ENCODE results near the gene EPHB2. TPM values are rescaled to one million over a fixed set of nuclear protein-coding genes. Genes with fewer than 3 reads are reported as not detected.
A peak's percentile ranks its signal among the peaks of the same experiment; 100 is the strongest.

The EPHB2 gene
- total RNA-seq, 2 donors from 2014 or later = not detected

DNA sequence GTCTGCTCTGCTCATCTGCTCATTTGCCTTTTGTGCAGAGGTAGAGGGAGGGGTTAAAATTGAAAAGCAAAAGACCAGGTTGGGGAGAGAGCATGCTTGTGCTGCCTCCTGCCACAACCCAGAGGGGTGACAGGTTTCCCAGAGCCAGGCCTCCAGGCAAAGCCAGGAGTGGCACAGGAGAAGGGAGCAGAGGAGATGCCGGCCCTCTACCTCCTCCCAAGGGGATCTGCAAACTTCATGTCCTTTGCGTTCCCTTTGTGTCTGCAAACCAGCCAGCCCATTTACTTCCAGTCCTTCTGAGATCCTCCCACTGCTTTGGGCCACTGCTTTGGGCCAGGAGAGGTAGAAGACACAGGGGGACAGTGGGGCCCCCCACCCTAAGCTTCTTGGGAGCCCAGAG is 67.8 kb downstream of the EPHB2 start:
- H3K27ac Mint-ChIP-seq = no peak overlapping the region
- no peaks in the 10 kb centered on the region for H3K36me3 Mint-ChIP-seq
- DNase-seq (ENCODE audit: low spot score in 2 of 2) (no peak), ATAC-seq (no peak)
- H3K9me3 Mint-ChIP-seq = no peaks in the 10 kb centered on the region

DNA sequence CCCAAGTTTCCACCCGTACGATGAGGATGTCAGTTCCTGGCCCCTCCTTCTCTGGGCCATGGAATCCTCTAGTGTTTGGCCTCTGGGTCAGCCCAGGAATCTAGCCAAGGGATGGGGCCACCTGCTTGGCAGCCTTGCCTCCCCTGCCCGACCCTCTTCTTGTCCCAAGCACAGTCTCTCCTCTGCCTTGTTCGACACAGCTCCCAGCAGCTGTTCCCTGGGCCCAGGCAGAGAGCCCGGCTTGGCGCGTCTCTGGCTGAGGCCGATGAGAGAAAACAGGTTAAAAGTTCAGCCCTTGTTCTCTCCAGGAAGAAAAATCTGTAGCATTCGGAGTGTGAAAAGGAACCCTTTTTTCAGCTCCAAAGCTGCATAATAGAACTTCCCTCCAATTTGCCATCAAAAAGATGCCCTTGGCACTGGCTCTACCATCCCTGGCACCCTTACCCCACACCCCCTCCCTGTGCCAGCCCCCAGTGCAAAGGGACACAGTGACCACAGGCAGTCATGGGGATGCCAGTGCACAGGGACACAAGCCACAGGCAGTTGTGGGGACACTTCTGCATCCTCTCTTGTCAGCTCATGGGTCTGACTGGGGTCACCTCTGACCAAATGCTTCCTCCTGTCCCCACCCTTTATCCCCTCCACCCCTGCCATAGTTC is 68.4 kb downstream of the EPHB2 start:
- Mint-ChIP-seq H3K27ac (no peak overlapping the region), H3K9me3 (no peaks in the 10 kb centered on the region), H3K36me3 (no peaks in the 10 kb centered on the region)
- DNase-seq (ENCODE audit: low spot score in 2 of 2) = no peak
- ATAC-seq = no peak

DNA sequence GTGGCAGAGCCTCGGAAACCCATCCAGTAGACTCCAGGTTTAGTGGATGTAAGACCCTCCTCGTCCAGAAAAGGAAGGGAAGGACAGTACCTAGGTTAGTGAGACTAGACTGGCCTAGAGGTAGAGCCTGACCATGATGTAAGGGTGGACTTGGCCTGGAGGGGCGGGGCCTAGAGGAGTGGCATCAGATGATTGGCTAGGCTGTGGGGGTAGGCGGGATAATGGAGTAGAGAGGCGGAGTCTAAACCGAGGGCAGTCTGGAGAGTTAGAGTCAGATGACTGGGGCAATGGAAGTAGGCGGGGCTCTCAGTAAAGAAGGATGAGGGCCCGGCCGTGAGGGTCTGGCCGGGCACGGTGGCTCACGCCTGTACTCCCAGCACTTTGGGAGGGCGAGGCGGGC is 70.1 kb downstream of the EPHB2 start:
- ATAC-seq = peak in 1 of 2 donors; percentile 38
- DNase-seq (ENCODE audit: low spot score in 2 of 2) = no peak
- H3K9me3 Mint-ChIP-seq = no peaks in the 10 kb centered on the region
- H3K36me3 Mint-ChIP-seq = no peaks in the 10 kb centered on the region
- H3K27ac Mint-ChIP-seq = no peak overlapping the region

DNA sequence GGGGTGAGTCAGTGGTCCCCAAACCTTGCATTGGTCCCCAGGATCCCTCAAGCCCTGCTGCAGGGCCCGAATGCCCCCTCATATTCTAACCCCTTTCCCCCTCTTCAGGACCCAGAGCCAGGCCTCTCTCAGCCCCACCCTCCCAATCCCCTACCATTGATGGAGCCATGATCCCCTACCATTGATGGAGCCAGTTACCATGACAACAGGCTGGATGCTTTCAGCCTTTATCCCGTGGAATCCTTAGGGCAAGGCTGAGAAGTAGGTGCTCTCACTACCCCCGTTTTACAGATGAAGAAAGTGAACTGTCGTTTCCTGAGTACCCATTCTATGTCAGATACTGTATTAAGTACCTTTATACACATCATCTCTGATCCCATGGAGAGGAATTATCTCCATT is 70.8 kb downstream of the EPHB2 start:
- H3K36me3 Mint-ChIP-seq = no peaks in the 10 kb centered on the region
- DNase-seq (ENCODE audit: low spot score in 2 of 2) = no peak
- H3K9me3 Mint-ChIP-seq = no peaks in the 10 kb centered on the region
- ATAC-seq = no peak
- H3K27ac Mint-ChIP-seq = no peak overlapping the region

DNA sequence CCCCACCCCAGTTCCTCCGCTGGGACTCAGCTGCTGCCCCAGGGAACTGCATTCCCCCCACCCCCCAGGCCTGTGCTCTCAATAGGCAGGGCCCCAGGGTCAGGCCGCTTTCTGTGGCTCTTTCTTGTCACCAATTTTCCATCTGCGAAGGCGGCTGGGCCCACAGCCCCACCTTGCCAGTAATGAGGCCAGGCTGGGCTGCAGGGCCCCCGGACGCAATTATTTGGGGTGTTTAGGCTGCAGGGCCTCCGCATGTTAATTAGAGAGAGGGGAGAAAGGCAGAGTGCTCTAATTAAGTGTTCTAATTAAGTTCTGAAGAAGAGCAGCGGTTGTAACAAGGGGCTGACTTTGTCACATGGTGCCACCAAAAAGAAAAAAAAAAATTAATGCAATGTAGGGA is 71.8 kb downstream of the EPHB2 start:
- ATAC-seq = no peak
- Mint-ChIP-seq H3K36me3 (no peaks in the 10 kb centered on the region), H3K27ac (no peak overlapping the region), H3K9me3 (no peaks in the 10 kb centered on the region)
- no peak for DNase-seq (ENCODE audit: low spot score in 2 of 2)

DNA sequence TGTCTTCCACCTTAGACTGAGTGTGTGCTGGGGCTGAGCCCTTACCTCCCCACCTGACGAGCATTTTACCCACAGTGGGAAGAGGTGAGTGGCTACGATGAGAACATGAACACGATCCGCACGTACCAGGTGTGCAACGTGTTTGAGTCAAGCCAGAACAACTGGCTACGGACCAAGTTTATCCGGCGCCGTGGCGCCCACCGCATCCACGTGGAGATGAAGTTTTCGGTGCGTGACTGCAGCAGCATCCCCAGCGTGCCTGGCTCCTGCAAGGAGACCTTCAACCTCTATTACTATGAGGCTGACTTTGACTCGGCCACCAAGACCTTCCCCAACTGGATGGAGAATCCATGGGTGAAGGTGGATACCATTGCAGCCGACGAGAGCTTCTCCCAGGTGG is 73.7 kb downstream of the EPHB2 start:
- no peak overlapping the region for H3K27ac Mint-ChIP-seq
- no peak for DNase-seq (ENCODE audit: low spot score in 2 of 2)
- no peaks in the 10 kb centered on the region for H3K9me3 Mint-ChIP-seq
- H3K36me3 Mint-ChIP-seq = no peaks in the 10 kb centered on the region
- ATAC-seq = no peak

DNA sequence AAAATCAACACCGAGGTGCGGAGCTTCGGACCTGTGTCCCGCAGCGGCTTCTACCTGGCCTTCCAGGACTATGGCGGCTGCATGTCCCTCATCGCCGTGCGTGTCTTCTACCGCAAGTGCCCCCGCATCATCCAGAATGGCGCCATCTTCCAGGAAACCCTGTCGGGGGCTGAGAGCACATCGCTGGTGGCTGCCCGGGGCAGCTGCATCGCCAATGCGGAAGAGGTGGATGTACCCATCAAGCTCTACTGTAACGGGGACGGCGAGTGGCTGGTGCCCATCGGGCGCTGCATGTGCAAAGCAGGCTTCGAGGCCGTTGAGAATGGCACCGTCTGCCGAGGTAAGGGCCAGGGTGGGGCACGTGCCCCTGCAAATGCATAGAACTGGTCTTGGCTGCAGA is 74.1 kb downstream of the EPHB2 start:
- no peaks in the 10 kb centered on the region for H3K36me3 Mint-ChIP-seq
- H3K27ac Mint-ChIP-seq = no peak overlapping the region
- DNase-seq (ENCODE audit: low spot score in 2 of 2) (no peak), ATAC-seq (no peak)
- H3K9me3 Mint-ChIP-seq = no peaks in the 10 kb centered on the region

DNA sequence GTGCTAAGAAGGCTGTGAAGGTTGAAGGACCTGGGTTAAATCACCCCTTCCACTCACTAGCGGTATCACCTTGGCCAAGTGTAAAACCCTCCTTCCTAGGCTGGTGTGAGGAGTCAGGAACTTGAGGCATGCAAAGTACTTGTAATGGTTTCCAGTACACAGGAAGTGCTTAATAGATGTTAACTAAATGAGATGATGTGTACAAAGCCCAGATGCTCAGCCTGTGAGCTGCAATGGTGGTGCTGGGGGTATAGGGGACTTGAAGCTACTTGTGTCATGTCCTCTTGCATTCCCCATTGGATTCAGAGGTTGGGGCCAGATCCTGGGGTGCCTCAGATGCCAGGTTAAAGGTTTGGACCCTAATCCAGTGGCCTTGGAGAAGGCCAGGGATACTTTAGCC is 75.5 kb downstream of the EPHB2 start:
- no peaks in the 10 kb centered on the region for H3K9me3 Mint-ChIP-seq
- DNase-seq (ENCODE audit: low spot score in 2 of 2) (no peak), ATAC-seq (no peak)
- no peaks in the 10 kb centered on the region for H3K36me3 Mint-ChIP-seq
- H3K27ac Mint-ChIP-seq = no peak overlapping the region

DNA sequence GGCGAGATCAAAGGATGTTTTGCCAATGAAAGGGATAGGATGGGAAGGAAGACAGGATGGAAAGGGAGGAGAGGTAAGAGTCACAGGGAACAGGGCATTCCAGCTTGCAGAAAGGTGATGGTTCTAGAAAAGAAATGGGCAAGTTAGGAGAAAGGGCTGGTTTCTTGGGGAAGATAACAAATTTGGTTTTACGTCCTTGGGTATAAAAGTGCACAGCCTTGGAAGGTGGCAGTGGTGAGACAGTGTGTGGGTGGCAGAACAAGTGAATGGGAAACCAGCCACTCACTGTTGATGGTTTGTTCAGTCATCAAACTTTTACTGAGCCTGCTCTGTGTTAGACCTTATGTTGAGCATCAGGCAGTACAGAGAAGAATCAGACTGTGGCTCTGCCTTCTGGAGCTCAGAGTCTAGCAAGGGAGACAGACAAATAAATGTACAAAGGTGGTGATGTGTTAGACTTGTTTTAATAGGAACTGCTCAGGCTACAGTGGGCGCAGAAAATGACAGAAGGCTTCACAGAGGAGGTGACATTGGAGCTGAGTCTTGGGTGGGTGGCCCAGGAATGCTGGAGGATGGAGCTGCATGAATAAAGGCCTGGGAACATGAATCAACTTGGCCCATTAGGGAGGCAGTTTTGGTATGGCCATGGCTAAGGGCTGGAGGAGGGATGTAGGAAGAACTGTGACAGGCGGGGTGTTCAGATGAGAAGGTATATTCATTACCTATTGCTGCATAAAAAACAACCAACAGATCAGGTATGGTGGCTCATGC is 76.3 kb downstream of the EPHB2 start:
- no peak for ATAC-seq
- Mint-ChIP-seq H3K9me3 (no peaks in the 10 kb centered on the region), H3K27ac (no peak overlapping the region), H3K36me3 (no peaks in the 10 kb centered on the region)
- no peak for DNase-seq (ENCODE audit: low spot score in 2 of 2)

DNA sequence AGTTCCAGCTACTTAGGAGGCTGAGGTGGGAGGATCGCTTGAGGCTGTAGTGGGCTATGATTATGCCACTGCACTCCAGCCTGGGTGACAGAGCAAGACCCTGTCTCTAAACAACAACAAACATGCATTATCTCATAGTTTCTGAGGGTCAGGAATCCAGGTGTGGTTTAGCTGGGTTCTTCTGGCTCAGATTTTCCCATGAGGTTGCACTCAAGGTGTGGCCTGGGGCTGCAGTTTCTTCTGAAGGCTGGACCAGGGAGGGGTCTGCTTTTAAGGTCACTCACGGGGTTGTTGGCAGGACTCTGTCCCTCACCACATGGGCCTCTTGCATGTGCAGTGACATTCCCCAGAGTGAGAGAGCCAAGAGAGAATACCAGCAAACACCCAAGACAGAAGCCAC is 77.0 kb downstream of the EPHB2 start:
- ATAC-seq (no peak), DNase-seq (ENCODE audit: low spot score in 2 of 2) (no peak)
- Mint-ChIP-seq H3K36me3 (no peaks in the 10 kb centered on the region), H3K27ac (no peak overlapping the region), H3K9me3 (no peaks in the 10 kb centered on the region)

DNA sequence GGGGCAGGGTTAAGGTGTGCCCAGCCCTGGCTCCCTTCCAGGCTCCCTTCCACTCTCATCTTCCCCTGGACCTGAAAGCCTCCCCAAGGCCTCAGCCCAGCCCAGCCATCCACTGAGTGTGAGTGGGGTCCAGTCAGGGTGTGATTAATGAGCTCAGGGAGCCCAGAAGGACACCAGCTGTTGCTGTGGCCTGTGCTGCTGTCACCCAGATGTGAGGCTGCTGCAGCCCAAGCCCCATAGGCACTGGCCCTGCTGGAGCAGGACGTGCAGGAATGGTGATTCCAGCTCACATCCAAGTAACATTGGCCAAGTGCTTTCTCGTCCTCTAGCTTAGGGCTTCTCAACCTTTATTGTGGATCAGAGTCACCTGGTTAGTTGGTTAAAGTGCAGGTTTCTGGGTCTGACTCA is 77.6 kb downstream of the EPHB2 start:
- Mint-ChIP-seq H3K27ac (no peak overlapping the region), H3K9me3 (no peaks in the 10 kb centered on the region), H3K36me3 (no peaks in the 10 kb centered on the region)
- ATAC-seq (no peak), DNase-seq (ENCODE audit: low spot score in 2 of 2) (no peak)

DNA sequence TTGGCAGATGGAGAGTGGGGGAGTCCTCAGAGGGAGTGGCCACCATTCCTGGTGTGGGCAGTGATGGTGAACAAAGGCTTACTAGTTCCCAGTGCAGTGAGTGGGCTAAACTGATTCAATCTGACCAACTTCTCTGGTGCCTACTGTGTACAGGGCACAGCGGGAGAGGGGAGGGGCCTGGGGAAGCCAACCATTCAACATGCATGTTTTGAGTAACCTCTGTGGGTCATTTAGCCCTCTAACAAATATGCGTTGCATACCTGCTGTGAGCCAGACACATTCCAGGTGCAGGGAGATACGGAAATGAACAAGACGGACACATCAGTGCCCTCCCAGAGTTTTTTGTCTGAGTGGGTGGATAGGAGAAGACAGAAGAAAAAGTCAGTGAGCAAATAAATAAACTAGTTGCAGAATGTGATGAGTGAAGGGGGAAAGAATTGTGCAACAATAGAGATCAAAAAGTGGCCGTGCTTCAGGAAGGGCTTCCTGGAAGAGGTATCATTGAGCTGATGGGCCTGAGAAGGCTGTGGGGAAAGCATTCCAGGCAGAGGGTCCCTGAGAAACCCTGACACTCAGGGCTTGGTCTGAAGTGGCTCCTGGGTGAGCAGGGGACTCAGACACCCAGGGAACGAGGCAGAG is 78.8 kb downstream of the EPHB2 start:
- ATAC-seq (no peak), DNase-seq (ENCODE audit: low spot score in 2 of 2) (no peak)
- H3K36me3 Mint-ChIP-seq = no peaks in the 10 kb centered on the region
- H3K27ac Mint-ChIP-seq = peak overlapping the region in 1 of 2 donors; percentile 13
- H3K9me3 Mint-ChIP-seq = no peaks in the 10 kb centered on the region

DNA sequence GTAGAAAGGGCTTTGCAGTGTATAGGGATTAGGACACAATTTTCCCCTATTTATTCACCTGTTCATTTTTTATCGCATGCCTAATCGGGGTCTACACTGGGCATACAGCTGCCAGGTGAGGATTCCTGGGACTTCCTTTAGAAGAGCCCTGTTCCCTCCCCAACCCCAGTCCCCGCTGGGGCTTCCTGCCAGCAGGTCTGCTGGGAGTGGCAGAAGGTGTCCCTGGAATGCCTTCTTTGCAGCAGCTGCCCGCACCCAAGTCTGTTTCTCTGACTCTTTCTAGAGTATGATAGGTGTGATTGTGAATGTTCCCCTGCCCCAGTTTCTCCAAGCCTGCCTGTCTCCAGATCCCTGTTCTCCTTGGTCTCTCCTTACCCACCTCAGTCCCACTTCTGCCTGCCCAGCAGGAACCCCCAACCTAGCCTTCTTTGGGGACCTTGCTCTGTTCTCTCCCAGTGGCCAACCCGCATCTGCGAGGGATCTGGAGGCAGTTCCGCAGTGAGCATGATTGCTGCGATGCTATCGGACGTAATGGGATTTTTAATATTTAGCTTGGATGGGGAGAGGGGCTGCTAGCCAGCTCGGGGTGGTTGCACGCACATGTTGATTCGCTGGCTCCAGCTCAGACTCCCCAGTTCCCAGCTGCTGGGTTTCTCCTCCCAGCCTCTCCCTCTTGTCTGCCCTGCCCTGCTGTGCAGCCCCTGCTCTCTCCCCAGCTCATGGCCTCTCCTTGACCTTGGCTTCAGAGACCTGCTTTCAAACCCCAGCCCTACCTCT is 79.8 kb downstream of the EPHB2 start:
- H3K27ac Mint-ChIP-seq = no peak overlapping the region
- no peak for DNase-seq (ENCODE audit: low spot score in 2 of 2)
- ATAC-seq = no peak
- no peaks in the 10 kb centered on the region for H3K9me3 Mint-ChIP-seq
- no peaks in the 10 kb centered on the region for H3K36me3 Mint-ChIP-seq

DNA sequence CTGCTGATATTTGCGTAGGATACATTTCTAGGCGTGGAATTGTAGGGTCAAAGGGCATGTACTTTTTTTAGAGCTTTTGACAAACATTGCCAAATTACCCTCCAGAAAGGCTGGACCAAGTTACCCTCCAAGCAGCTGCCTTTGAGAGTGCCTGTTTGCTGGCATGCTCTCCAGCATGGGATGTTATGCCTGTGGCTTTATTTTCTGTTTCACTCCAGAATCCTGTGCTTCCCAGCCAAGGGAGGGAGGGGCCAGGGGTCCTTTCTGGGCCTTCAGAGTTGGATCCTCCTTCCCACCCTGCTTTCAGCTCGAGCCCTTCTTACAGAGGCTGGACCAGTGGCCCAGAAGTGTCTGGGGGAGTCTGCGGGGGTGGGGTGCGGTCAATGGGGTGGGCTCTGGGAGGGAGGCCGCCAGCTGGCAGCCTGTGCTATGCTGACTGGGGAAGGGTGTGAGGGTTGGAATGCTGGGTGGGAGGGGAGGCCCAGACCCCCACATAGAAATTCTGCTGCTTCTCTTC is 81.2 kb downstream of the EPHB2 start:
- no peaks in the 10 kb centered on the region for H3K36me3 Mint-ChIP-seq
- H3K27ac Mint-ChIP-seq = no peak overlapping the region
- no peaks in the 10 kb centered on the region for H3K9me3 Mint-ChIP-seq
- DNase-seq (ENCODE audit: low spot score in 2 of 2) = no peak
- no peak for ATAC-seq

DNA sequence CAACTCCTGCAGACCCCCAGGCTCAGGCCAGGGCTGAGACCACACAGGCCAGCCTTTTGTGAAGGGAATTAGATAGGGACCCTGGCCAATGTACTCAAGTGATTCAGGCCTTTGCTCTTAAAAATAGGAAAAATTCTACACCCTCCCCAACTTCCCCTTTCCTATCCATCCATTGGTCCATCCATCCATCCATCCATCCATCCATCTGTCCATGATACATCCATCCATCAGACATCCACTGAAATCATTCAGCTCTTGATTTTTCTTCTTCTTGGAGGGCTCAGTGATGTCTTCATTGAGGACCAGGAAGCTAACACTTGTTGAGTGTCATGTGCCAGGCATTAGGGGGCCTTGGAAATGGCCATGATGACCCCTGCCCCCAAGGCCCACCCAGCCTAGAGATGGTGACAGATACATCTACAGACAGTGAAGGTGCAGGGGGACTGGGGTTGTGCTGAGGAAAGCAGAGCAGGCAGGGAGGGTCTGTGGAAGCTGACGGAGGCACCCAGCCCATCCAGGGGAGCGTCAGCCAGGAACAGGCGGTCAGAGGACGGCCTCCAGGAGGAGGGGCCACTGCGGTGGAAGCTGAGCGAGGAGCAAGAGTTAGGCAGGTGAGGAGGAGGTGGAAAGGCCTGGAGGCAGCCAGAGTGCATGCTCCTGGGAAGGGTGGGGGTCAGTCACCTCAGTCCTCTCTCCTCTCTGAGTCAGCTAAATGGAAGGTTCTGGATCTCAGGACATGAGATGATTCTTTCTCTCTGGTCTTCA is 81.9 kb downstream of the EPHB2 start:
- no peak for DNase-seq (ENCODE audit: low spot score in 2 of 2)
- ATAC-seq = no peak
- no peaks in the 10 kb centered on the region for H3K36me3 Mint-ChIP-seq
- no peak overlapping the region for H3K27ac Mint-ChIP-seq
- no peaks in the 10 kb centered on the region for H3K9me3 Mint-ChIP-seq

DNA sequence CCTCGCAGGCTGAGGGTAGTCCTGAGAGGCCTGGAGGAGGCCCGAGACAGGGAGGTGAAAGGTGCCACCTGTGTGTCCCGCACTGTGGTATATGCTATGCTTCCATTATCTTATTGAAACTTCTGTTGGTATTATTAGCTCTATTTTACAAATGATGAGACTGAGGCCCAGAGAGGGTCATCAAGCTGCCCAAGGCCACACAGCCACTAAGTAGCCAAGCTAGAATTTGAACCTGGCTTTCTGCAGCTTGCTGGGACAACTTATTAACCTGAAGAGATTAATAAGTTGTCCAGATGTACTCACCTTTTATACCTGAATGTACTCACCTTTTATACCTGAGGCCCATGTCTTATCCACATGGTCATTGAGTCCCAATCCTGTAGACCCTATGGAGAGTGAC is 83.0 kb downstream of the EPHB2 start:
- DNase-seq (ENCODE audit: low spot score in 2 of 2) (no peak), ATAC-seq (no peak)
- H3K27ac Mint-ChIP-seq = no peak overlapping the region
- H3K36me3 Mint-ChIP-seq = no peaks in the 10 kb centered on the region
- no peaks in the 10 kb centered on the region for H3K9me3 Mint-ChIP-seq

Data from activated naive CD4-positive, alpha-beta T cell treated with anti-CD3 and anti-CD28 coated beads, Interleukin-2, amount 50 U/mL, for 72 hours (primary cell).